ENCODE measurements around the gene CDC42BPG. TPM values are rescaled to one million over a fixed set of nuclear protein-coding genes. Genes with fewer than 3 reads are reported as not detected.
"Not testable (repeated sequence)": the region's sequence is repeated elsewhere in the genome, so short reads cannot be mapped to it uniquely, and the experiment has no call there.

Gene CDC42BPG
- total RNA-seq, 1 donor from 2014 or later, result 0.16 TPM

- DNase-seq, result no peak
Observed at GRCh38 chr11:64849598-64850356, 5.3 kb upstream of the CDC42BPG start.

- DNase-seq, result no peak
Observed at GRCh38 chr11:64848826-64849597, 4.6 kb upstream of the CDC42BPG start.

- no peak for DNase-seq
Observed at GRCh38 chr11:64848214-64848825, 3.9 kb upstream of the CDC42BPG start.

DNA sequence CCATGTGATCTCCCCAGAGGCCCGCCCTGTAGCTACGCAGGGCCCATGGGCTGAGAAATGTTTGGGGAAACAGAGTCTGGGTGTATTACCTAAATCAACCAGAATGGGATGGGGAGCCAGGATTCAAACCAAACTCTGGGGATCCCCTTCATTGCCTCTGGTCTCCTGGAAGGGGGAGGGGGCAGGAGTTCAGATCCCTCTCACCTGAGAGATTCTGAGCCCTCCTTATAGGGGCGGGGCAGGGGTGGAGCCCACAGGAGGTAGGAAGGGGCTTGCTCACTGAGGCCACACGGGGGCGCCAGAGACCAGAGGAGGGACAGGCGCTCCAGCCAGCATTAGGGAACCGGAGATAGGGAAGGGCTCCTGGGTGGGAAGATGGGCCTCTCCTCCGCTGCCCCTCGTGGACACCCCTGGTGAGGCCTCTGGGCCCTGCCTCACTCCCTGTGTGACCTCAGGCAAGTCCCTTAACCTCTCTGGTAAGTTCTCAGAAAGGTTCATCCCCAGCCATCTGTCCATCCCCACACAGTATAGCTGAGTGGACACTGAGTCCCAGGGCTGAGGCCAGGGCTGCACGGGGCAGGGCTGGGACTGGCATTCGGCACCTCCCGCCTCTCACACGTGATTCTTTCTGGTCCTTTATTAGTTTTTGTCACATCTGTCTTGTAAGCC lies 2.7 kb upstream of the CDC42BPG start:
- peak; percentile 74 for DNase-seq

GRCh38 chr11:64845776-64846129 lies 1.3 kb upstream of the CDC42BPG start:
- DNase-seq, result not testable (repeated sequence)

DNA sequence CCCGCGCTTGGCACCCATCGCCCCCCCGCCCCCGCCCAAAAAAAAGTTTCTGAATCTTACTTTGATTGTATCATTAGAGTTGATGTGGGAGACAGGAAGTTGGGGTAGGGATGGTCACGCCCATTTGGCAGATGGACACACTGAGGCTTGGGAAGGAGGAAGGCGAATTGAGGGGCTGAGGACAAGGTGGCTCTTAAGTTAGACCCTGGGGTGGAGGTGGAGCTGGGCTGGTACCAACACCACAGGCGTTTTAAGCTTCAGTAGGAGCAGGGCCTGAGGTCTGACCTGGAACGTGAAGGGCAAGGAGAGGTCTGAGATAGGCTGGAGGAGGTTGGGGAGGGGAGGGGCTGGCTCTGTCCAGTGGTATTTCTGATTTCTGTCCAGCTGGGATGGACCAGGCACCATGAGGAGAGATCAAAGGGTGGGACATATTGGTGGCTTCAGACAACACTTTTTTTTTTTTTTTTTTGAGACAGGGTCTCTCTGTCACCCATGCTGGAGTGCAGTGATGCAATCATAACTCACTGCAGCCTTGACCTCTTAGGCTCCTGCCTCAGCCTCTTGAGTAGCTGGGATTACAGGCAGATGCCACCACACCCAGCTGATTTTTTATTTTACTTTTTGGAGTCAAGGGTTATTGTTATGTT lies 799 bp upstream of the CDC42BPG start:
- no peak for DNase-seq

DNA sequence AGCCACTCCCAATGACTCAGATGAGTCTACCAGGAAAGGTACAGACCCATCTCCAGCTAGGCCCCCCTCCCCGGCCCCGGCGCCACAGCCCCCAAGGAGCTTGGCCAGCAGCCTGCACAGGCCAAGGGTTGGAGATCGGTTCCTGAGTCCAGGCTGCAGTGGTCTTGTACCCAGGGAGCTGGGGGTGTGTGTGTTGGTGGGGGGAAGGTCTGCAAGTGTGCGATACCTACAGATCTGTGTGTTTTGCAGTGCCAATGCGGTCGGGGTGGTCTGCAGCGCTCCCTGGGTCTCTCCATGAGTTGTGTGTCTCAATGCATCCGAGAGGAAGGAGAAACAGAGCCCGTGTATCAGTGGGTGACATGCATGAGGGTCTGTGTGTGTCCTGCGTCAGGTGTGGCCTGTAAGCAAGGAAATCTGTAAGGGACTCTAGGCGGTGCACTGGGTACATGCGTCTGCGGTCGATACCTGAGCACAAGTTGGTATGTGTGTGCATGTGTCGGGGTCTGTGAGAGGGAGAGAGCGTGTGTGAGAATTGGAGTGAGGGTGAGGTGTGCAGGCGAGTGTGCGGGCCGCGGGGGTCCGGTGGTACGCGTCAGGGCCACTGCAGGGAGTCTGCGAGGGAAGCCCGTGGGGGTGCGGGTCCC lies 645 bp downstream of the CDC42BPG start:
- no peak for DNase-seq

GRCh38 chr11:64842851-64843685 lies 1.4 kb downstream of the CDC42BPG start:
- no peak for DNase-seq

- no peak for DNase-seq
Observed at GRCh38 chr11:64842366-64842759, 2.1 kb downstream of the CDC42BPG start.

DNA sequence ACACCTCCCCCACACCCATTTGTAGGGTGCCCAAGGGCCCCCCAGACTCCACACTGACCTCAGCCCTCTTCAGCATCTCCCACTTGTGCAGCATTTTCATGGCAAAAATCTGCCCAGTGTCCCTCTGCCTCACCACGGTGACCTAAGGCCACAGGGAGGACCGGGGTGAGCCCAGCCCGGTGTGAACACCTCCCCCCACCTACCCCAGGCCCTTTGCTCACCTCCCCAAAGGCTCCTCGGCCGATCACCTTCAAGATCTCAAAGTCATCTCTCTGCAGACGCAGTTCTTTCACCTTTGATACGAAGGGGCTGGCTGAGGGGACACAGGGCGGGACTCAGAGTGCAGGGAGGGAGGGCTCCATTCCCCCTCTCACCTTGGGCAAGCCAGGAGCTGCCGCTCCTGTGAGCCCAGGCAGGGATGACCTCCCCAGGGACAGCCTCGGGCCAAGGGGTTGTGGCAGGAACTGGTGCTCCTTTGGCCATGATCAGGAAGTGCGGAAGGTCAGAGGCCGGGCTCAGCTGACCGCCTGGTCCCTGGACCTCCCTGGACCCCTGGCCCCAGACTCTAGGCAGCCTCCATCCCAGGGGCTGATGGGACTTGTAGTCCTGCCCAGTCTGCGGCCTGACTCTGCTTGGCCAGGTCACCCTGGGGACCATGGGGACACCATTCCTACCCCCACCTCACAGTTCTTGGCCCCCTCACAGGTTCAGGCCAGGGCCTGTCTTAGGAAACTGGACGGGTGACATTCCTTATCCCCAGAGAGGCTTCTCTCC lies 2.7 kb downstream of the CDC42BPG start:
- DNase-seq, result no peak

- no peak for DNase-seq
Observed at GRCh38 chr11:64839887-64840782, 4.3 kb downstream of the CDC42BPG start.

GRCh38 chr11:64839335-64839734 lies 5.1 kb downstream of the CDC42BPG start:
- no peak for DNase-seq

GRCh38 chr11:64838600-64839334 lies 5.7 kb downstream of the CDC42BPG start:
- no peak for DNase-seq

DNA sequence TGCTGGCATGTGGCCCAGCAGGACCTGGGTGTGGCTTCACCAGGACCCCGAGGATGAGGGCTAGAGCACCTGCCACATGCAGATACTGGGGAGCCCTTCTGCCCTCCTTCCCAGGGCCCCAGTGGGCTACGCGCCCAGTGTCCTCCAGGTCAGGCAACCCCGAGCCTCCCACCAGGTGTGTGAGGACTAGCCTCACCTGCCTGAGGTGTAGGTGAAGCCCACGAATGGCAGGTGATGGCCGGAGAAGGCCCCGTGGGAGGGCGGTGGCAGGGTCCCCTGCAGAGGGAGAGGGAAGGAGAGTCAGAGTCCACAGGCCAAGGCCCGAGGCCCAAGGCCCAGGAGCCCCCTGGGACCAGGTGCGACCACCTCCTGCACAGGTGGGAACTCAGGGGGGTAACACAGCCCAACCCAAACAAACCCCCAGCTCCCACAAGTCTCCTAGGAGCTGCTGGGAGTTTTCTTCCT lies 6.5 kb downstream of the CDC42BPG start:
- no peak for DNase-seq

DNA sequence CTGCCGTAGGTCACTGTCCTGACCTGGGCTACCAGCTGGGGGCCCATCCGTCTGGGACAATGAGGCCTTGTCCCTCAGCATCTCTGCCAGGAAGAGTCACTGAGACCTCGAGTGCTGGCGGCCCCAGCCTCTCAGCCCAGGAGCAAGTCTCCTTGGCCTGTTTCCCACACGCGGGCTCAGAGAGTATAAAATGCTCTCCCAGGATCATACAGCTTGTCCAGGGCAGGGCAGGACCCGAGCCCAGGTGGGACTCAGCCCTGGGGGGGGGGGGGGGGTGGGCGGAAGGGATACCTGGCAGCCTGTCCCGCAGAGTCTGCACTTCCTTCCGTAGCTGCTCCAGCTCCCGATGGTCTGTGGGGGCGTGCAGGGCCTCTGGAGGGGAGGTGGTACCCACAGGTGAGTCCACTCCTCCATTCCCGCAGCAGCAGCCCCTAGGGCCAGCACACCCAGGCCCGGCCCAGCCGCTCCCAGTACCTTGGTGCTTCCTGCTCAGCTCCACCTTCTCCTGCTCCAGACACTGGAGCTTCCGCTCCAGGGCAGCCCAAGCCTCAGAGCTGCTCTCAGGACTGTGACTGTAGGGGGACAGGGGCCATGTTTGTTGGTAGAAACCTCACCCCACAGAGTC lies 7.9 kb downstream of the CDC42BPG start:
- DNase-seq, result no peak

GRCh38 chr11:64835616-64836447 lies 8.6 kb downstream of the CDC42BPG start:
- no peak for DNase-seq

Data from occipital lobe (tissue), 2 donors.